SK-N-SH (cell line): ENCODE results near the gene FOXK2. TPM values are rescaled to one million over a fixed set of nuclear protein-coding genes. Genes with fewer than 3 reads are reported as not detected.

Source experiments
- CTCF ChIA-PET: fragments of 300-600, 350-600 bp; formaldehyde crosslinking; extraction: SDS; loops from one replicate; lab custom pipeline; 2021; lab: Yijun Ruan, JAX
- POLR2A ChIA-PET: fragments of 350-600 bp; sonication (Branson Sonifier 250); formaldehyde crosslinking; extraction: SDS; loops from one replicate; lab custom pipeline; 2020; ENCODE audit warnings: antibody characterized with exemption, inconsistent platforms; lab: Yijun Ruan, JAX
- DNase-seq: peaks from one replicate; pipeline ENCODE4 v3.0.0; 2012
- H2AFZ ChIP-seq: fragments of 200-600 bp; sonication (generic); 2 replicates; pipeline ENCODE4 v1.8.1; 2016; ENCODE audit warnings: antibody characterized with exemption, mild to moderate bottlenecking, low read depth
- H3F3A ChIP-seq: fragments of 200-600 bp; sonication (generic); replicated peaks from 2 replicates; pipeline ENCODE3; 2016; ENCODE audit warnings: antibody characterized with exemption, mild to moderate bottlenecking; ENCODE audit not compliant: insufficient read depth
- H3K27ac ChIP-seq, 2 experiments: fragments of 200-500 bp in 1 of 2; fragments of 200-600 bp in 1 of 2; sonication (Bioruptor generic) in 1 of 2; sonication (generic), shearing (Covaris generic) in 1 of 2; 2 replicates each; pipeline versions ENCODE4 v1.5.1 to v1.6.1; 2014 to 2016; ENCODE audit warnings: low read depth in 2 of 2, inconsistent platforms in 1 of 2, low read length in 1 of 2, mild to moderate bottlenecking in 1 of 2, mixed read lengths in 1 of 2
- H3K27me3 ChIP-seq: fragments of 200-600 bp; sonication (generic), shearing (Covaris generic); 2 replicates; pipeline ENCODE4 v1.6.1; 2016; ENCODE audit warnings: mixed run types; ENCODE audit not compliant: insufficient read depth
- H3K36me3 ChIP-seq, 2 experiments: fragments of 200-500 bp in 1 of 2; fragments of 200-600 bp in 1 of 2; sonication (Bioruptor generic) in 1 of 2; sonication (generic) in 1 of 2; replicated peaks in 1 of 2; 2 replicates each; pipeline versions ENCODE3 to v1.5.1; 2014 to 2016; ENCODE audit warnings: low read length in 1 of 2, mild to moderate bottlenecking in 1 of 2; ENCODE audit not compliant: insufficient read depth in 2 of 2, control insufficient read depth in 1 of 2
- H3K4me1 ChIP-seq, 2 experiments: fragments of 200-500 bp in 1 of 2; fragments of 200-600 bp in 1 of 2; sonication (Bioruptor generic) in 1 of 2; sonication (generic), shearing (Covaris generic) in 1 of 2; 2 replicates each; pipeline versions ENCODE4 v1.5.1 to v1.6.1; 2014 to 2016; ENCODE audit warnings: low read depth in 1 of 2, low read length in 1 of 2, mixed run types in 1 of 2; ENCODE audit not compliant: insufficient read depth in 2 of 2, control insufficient read depth in 1 of 2
- H3K4me2 ChIP-seq: fragments of 200-600 bp; sonication (generic), shearing (Covaris generic); 2 replicates; pipeline ENCODE4 v1.6.1; 2017; ENCODE audit warnings: mixed run types
- H3K4me3 ChIP-seq, 2 experiments: fragments of 200-500 bp in 1 of 2; fragments of 200-600 bp in 1 of 2; sonication (Bioruptor generic) in 1 of 2; sonication (generic), shearing (Covaris generic) in 1 of 2; 2 replicates each; pipeline versions ENCODE4 v1.5.1 to v1.8.1; 2014 to 2016; ENCODE audit warnings: low read depth in 2 of 2, inconsistent platforms in 1 of 2, low read length in 1 of 2, mild to moderate bottlenecking in 1 of 2, mixed read lengths in 1 of 2, moderate library complexity in 1 of 2
- H3K79me2 ChIP-seq: fragments of 200-600 bp; sonication (generic); 2 replicates; pipeline ENCODE4 v1.8.1; 2017; ENCODE audit warnings: mild to moderate bottlenecking; ENCODE audit not compliant: insufficient read depth
- H3K9ac ChIP-seq: fragments of 200-600 bp; sonication (generic); 2 replicates; pipeline ENCODE4 v1.6.1; 2017; ENCODE audit warnings: mixed run types
- H3K9me2 ChIP-seq: fragments of 200-600 bp; sonication (generic); 2 replicates; pipeline ENCODE4 v1.6.1; 2017; ENCODE audit warnings: mixed run types
- H3K9me3 ChIP-seq: fragments of 200-600 bp; sonication (generic); 2 replicates; pipeline ENCODE4 v1.6.1; 2017; ENCODE audit warnings: mixed run types, mild to moderate bottlenecking, moderate library complexity
- H4K20me1 ChIP-seq: fragments of 200-600 bp; sonication (generic); 2 replicates; pipeline ENCODE4 v1.6.1; 2017; ENCODE audit warnings: mild to moderate bottlenecking, mixed run types; ENCODE audit not compliant: insufficient read depth
- CHD2 ChIP-seq: fragments of 150-350 bp; IDR thresholded peaks from 2 replicates; pipeline ENCODE4 v1.6.1; 2018; ENCODE audit warnings: low read length; ENCODE audit not compliant: partially characterized antibody
- ELF1 ChIP-seq: IDR thresholded peaks from 2 replicates; pipeline ENCODE4 v1.4.0; 2012
- EP300 ChIP-seq, 2 experiments: IDR thresholded peaks; 2 replicates each; pipeline versions ENCODE4 v1.4.0 to v1.6.1; 2012; ENCODE audit warnings: borderline replicate concordance in 1 of 2, low read depth in 1 of 2, low read length in 1 of 2
- EZH2phosphoT487 ChIP-seq: fragments of 200-600 bp; sonication (generic); IDR thresholded peaks from 2 replicates; pipeline ENCODE4 v1.6.1; 2017; ENCODE audit warnings: low read depth, mixed run types, mild to moderate bottlenecking, antibody characterized with exemption, moderate library complexity, borderline replicate concordance
- FOSL2 ChIP-seq: IDR thresholded peaks from 2 replicates; pipeline ENCODE4 v1.4.0; 2012; ENCODE audit warnings: low read depth, mild to moderate bottlenecking, moderate library complexity, borderline replicate concordance
- MXI1 ChIP-seq: IDR thresholded peaks from 2 replicates; pipeline ENCODE4 v1.6.1; 2012; ENCODE audit warnings: mild to moderate bottlenecking, low read depth, low read length, improper control_type of control experiment
- NFIC ChIP-seq: IDR thresholded peaks from 2 replicates; pipeline ENCODE4 v1.4.0; 2012; ENCODE audit warnings: borderline replicate concordance
- NRF1 ChIP-seq: IDR thresholded peaks from 2 replicates; pipeline ENCODE4 v1.6.1; 2012; ENCODE audit warnings: low read depth, mild to moderate bottlenecking, low read length
- PBX3 ChIP-seq: IDR thresholded peaks from 2 replicates; pipeline ENCODE4; 2012
- POLR2AphosphoS5 ChIP-seq: IDR thresholded peaks from 2 replicates; pipeline ENCODE4 v1.6.1; 2012; ENCODE audit warnings: low read depth, low read length
- RAD21 ChIP-seq: IDR thresholded peaks from 2 replicates; pipeline ENCODE4 v1.6.1; 2012; ENCODE audit warnings: mild to moderate bottlenecking, low read length
- RFX5 ChIP-seq: IDR thresholded peaks from 2 replicates; pipeline ENCODE4 v1.6.1; 2012; ENCODE audit warnings: mild to moderate bottlenecking, improper control_type of control experiment, low read length
- RXRA ChIP-seq: IDR thresholded peaks from 2 replicates; pipeline ENCODE4 v1.4.0; 2012; ENCODE audit warnings: low read depth, mild to moderate bottlenecking, borderline replicate concordance
- SIN3A ChIP-seq: IDR thresholded peaks from 2 replicates; pipeline ENCODE4 v1.6.1; 2012; ENCODE audit warnings: low read depth, mild to moderate bottlenecking, low read length, moderate library complexity, borderline replicate concordance
- SMC3 ChIP-seq: IDR thresholded peaks from 2 replicates; pipeline ENCODE4 v1.6.1; 2012; ENCODE audit warnings: low read depth, low read length, improper control_type of control experiment
- TAF1 ChIP-seq: IDR thresholded peaks from 2 replicates; pipeline ENCODE4 v1.6.1; 2012; ENCODE audit warnings: low read depth, mild to moderate bottlenecking, low read length, moderate library complexity, borderline replicate concordance
- TCF12 ChIP-seq: IDR thresholded peaks from 2 replicates; pipeline ENCODE4 v1.4.0; 2012
- TEAD4 ChIP-seq: IDR thresholded peaks from 2 replicates; pipeline ENCODE4 v1.4.0; 2012; ENCODE audit warnings: mild to moderate bottlenecking, borderline replicate concordance; ENCODE audit not compliant: insufficient read depth
- YY1 ChIP-seq: IDR thresholded peaks from 2 replicates; pipeline ENCODE4 v1.4.0; 2012; ENCODE audit warnings: low read depth, mild to moderate bottlenecking
- WGBS: methylation state at CpG from one replicate; pipeline ENCODE4 v1.1.6; 2017; ENCODE audit warnings: low lambda C conversion rate; 5-methylcytosine and 5-hydroxymethylcytosine counted together
- polyA plus RNA-seq, 3 experiments: library from polyadenylated mRNA; depleted of rRNA; stranded (reverse); fragments of >200 nt; gene quantifications; 2 replicates each; pipeline ENCODE4 v1.2.3, GENCODE V29; 2012
- TF ChIP-seq, protein P1 (sequence below): fragments of 150-350 bp; IDR thresholded peaks from 2 replicates; pipeline ENCODE4 v1.6.1; 2016; ENCODE audit warnings: mild to moderate bottlenecking, low read depth, low read length
- TF ChIP-seq, protein P2 (sequence below): IDR thresholded peaks from 2 replicates; pipeline ENCODE4 v1.4.0; 2012; ENCODE audit warnings: low read depth

The FOXK2 gene
- polyA plus RNA-seq, 1 of the 3 experiments (the other 2 are of a cell fraction), result 36.4 TPM

- Histone ChIP-seq H3K9me2 (no peaks in the 10 kb centered on the region), H2AFZ (no peak overlapping the region), H3K36me3 (peaks cover 25 to 41% of the 10 kb centered on the region in 2 experiments), H4K20me1 (peaks cover 7% of the 10 kb centered on the region), H3K27ac (no peak overlapping the region), H3K9me3 (no peaks in the 10 kb centered on the region), H3K27me3 (no peaks in the 10 kb centered on the region), H3K79me2 (peaks cover 18% of the 10 kb centered on the region; the same call in 1 of the 2 replicates), H3K4me2 (no peak overlapping the region), H3K9ac (no peak overlapping the region), H3K4me3 (no peak overlapping the region), H3K4me1 (peaks cover 8 to 29% of the 10 kb centered on the region in 2 experiments; a peak in 2 of 4 replicates), H3F3A (peaks cover 43% of the 10 kb centered on the region)
- CTCF ChIA-PET, result no interaction called here
- WGBS, result 97% methylated on average over 6 of the region's 6 CpGs
- TF ChIP-seq RAD21 (no peak), SMC3 (no peak), RXRA (no peak), FOSL2 (no peak), ELF1 (no peak), NRF1 (no peak), CHD2 (no peak), YY1 (no peak), MXI1 (no peak), EP300 (IDR thresholded peaks at IDR 0.05; ENCODE audit: borderline replicate concordance in 1 of 2, low read depth in 1 of 2, low read length in 1 of 2) (no peak), TEAD4 (no peak), SIN3A (no peak)
- TF ChIP-seq, protein P1, sequence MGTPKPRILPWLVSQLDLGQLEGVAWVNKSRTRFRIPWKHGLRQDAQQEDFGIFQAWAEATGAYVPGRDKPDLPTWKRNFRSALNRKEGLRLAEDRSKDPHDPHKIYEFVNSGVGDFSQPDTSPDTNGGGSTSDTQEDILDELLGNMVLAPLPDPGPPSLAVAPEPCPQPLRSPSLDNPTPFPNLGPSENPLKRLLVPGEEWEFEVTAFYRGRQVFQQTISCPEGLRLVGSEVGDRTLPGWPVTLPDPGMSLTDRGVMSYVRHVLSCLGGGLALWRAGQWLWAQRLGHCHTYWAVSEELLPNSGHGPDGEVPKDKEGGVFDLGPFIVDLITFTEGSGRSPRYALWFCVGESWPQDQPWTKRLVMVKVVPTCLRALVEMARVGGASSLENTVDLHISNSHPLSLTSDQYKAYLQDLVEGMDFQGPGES, result no peak
- DNase-seq, result no peak
- POLR2A ChIA-PET, result no interaction called here
Measured at GRCh38 chr17:82589851-82590180, 70.3 kb downstream of the FOXK2 start.

DNA sequence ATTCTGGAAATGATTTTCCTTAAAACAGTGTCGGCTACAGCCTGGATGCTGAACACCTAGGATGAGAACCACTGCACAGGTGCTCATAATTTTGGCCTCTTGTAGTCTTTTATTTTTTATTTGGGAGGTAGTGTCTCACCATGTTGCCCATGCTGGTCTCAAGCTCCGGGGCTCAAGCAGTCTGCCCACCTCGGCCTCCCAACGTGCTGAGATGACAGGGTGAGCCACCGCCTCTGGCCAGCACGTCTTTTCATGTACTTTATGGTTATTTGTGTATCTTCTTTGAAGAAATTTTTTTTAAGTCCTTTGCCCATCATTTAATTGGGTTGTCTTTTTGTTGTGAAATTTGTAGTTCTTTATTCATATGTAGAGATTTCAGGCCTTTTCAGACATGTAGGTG lies 70.7 kb downstream of the FOXK2 start:
- Histone ChIP-seq H3K27me3 (no peaks in the 10 kb centered on the region), H4K20me1 (peaks cover 7% of the 10 kb centered on the region), H3K4me1 (peaks cover 8 to 31% of the 10 kb centered on the region in 2 experiments; a peak in 2 of 4 replicates), H3K4me2 (no peak overlapping the region), H2AFZ (no peak overlapping the region), H3K9me3 (no peaks in the 10 kb centered on the region), H3K9me2 (no peaks in the 10 kb centered on the region), H3K27ac (no peak overlapping the region), H3F3A (peaks cover 43% of the 10 kb centered on the region), H3K9ac (no peak overlapping the region), H3K79me2 (peaks cover 18% of the 10 kb centered on the region; the same call in 1 of the 2 replicates), H3K36me3 (peaks cover 24 to 41% of the 10 kb centered on the region in 2 experiments), H3K4me3 (no peak overlapping the region)
- POLR2A ChIA-PET, result no interaction called here
- no peak for DNase-seq
- TF ChIP-seq TCF12 (no peak), SMC3 (no peak), POLR2AphosphoS5 (no peak), EZH2phosphoT487 (no peak), PBX3 (no peak), TAF1 (no peak), NFIC (no peak), NRF1 (no peak), RFX5 (no peak), FOSL2 (no peak)
- TF ChIP-seq, protein P2, sequence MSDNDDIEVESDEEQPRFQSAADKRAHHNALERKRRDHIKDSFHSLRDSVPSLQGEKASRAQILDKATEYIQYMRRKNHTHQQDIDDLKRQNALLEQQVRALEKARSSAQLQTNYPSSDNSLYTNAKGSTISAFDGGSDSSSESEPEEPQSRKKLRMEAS, result no peak
- 95% methylated on average over 6 of the region's 6 CpGs for WGBS
- CTCF ChIA-PET, result interaction anchor here (0.6 kb wide), 1 partner anchor 326 kb away, joined by 3 read pairs; no protein-coding TSS in a partner anchor
